ENCODE measurements around the gene ARTN. TPM values are rescaled to one million over a fixed set of nuclear protein-coding genes. Genes with fewer than 3 reads are reported as not detected.

The ARTN gene
- total RNA-seq, 1 donor from 2014 or later = 7.2 TPM

- Mint-ChIP-seq H3K36me3 (peaks cover 15% of the 10 kb centered on the region), H3K4me1 (ENCODE audit: unreplicated experiment) (peaks cover 10% of the 10 kb centered on the region), H3K4me3 (no peak overlapping the region), H3K9me3 (no peaks in the 10 kb centered on the region), H3K27ac (no peak overlapping the region), H3K27me3 (no peaks in the 10 kb centered on the region)
- TF ChIP-seq CTCF (conservative IDR thresholded peaks at IDR 0.05) = no peak
- DNase-seq (ENCODE audit: extremely low spot score, unreplicated experiment) = no peak
Observed at GRCh38 chr1:43898981-43899380, 34.6 kb upstream of the ARTN start.

GRCh38 chr1:43900386-43900785, 33.2 kb upstream of the ARTN start:
- no peak overlapping the region for H3K27ac Mint-ChIP-seq

GRCh38 chr1:43901196-43901961, 32.2 kb upstream of the ARTN start:
- DNase-seq (ENCODE audit: extremely low spot score, unreplicated experiment) = no peak
- H3K4me3 Mint-ChIP-seq = no peak overlapping the region
- TF ChIP-seq CTCF (conservative IDR thresholded peaks at IDR 0.05) = no peak
- peaks cover 9% of the 10 kb centered on the region for H3K36me3 Mint-ChIP-seq
- no peak overlapping the region for H3K27ac Mint-ChIP-seq
- no peaks in the 10 kb centered on the region for H3K27me3 Mint-ChIP-seq
- H3K9me3 Mint-ChIP-seq = no peaks in the 10 kb centered on the region
- H3K4me1 Mint-ChIP-seq (ENCODE audit: unreplicated experiment) = no peaks in the 10 kb centered on the region

More at GRCh38 chr1:43900386-43900785, 33.2 kb upstream of the ARTN start:
- Mint-ChIP-seq H3K4me3 (no peak overlapping the region), H3K27me3 (no peaks in the 10 kb centered on the region), H3K36me3 (peaks cover 9% of the 10 kb centered on the region), H3K9me3 (no peaks in the 10 kb centered on the region), H3K4me1 (ENCODE audit: unreplicated experiment) (no peaks in the 10 kb centered on the region)
- no peak for TF ChIP-seq CTCF (conservative IDR thresholded peaks at IDR 0.05)
- DNase-seq (ENCODE audit: extremely low spot score, unreplicated experiment) = no peak

- no peaks in the 10 kb centered on the region for H3K9me3 Mint-ChIP-seq
Observed at GRCh38 chr1:43902058-43902831, 31.4 kb upstream of the ARTN start.

More at GRCh38 chr1:43902058-43902831, 31.4 kb upstream of the ARTN start:
- Mint-ChIP-seq H3K27ac (no peak overlapping the region), H3K36me3 (peaks cover 7% of the 10 kb centered on the region), H3K4me3 (no peak overlapping the region), H3K4me1 (ENCODE audit: unreplicated experiment) (no peaks in the 10 kb centered on the region), H3K27me3 (no peaks in the 10 kb centered on the region)
- DNase-seq (ENCODE audit: extremely low spot score, unreplicated experiment) = no peak
- no peak for TF ChIP-seq CTCF (conservative IDR thresholded peaks at IDR 0.05)

All from type B pancreatic cell (in vitro differentiated cells).